Breast epithelium (tissue), 4 donors: ENCODE measurements around the gene HYDIN. TPM values are rescaled to one million over a fixed set of nuclear protein-coding genes. Genes with fewer than 3 reads are reported as not detected.

Source experiments
- DNase-seq, 2 donors: peaks; one replicate each; pipeline ENCODE4 v3.0.0-alpha.2; 2019; ENCODE audit warnings: low spot score in 2 of 2
- H3K27ac ChIP-seq, 2 donors: fragments of 200-600 bp; sonication (generic) in 1 of 2; one replicate each; pipeline ENCODE4 v1.5.1; 2016 to 2019; ENCODE audit warnings: mild to moderate bottlenecking in 1 of 2
- H3K27me3 ChIP-seq, 2 donors: fragments of 200-600 bp; sonication (generic) in 1 of 2; one replicate each; pipeline versions ENCODE4 v1.5.1 to v1.6.0; 2017 to 2019; ENCODE audit warnings: control low read depth in 1 of 2, mild to moderate bottlenecking in 1 of 2
- H3K36me3 ChIP-seq: fragments of 200-600 bp; one replicate; pipeline ENCODE4 v1.5.1; 2019
- H3K4me1 ChIP-seq, 2 donors: fragments of 200-600 bp; sonication (generic); one replicate each; pipeline ENCODE4 v1.5.1; 2016 to 2019; ENCODE audit warnings: control low read depth in 1 of 2
- H3K4me3 ChIP-seq, 3 donors: fragments of 200-600 bp; sonication (generic); 1 replicate in 2 of 3; 2 replicates in 1 of 3; pipeline ENCODE4 v1.5.1; 2016 to 2019; ENCODE audit warnings: mild to moderate bottlenecking in 3 of 3, moderate library complexity in 2 of 3
- H3K9me3 ChIP-seq, 2 donors: fragments of 200-600 bp; sonication (generic) in 1 of 2; one replicate each; pipeline ENCODE4 v1.5.1; 2016 to 2019; ENCODE audit warnings: control low read depth in 1 of 2
- CTCF ChIP-seq, 3 donors: fragments of 450-650 bp; IDR thresholded peaks; one replicate each; pipeline ENCODE4 v1.5.1; 2016 to 2017; ENCODE audit warnings: antibody characterized with exemption in 3 of 3, mild to moderate bottlenecking in 3 of 3, moderate library complexity in 3 of 3
- POLR2A ChIP-seq: fragments of 450-650 bp; IDR thresholded peaks from one replicate; pipeline ENCODE4 v1.6.1; 2016; ENCODE audit warnings: antibody characterized with exemption, mild to moderate bottlenecking, moderate library complexity
- POLR2AphosphoS5 ChIP-seq, 3 donors: sonication (generic); formaldehyde crosslinking; IDR thresholded peaks; one replicate each; pipeline ENCODE4 v1.6.1; 2017; ENCODE audit warnings: antibody characterized with exemption in 3 of 3
- intact Hi-C: fragments of 100-400 bp; cut with DNase I; formaldehyde crosslinking; loops from one replicate; pipeline ENCODE4 v1.15.1; 2023; ENCODE audit warnings: low total_unique reads
- total RNA-seq, 3 donors: library from RNA; depleted of rRNA; stranded (reverse); fragments of >200 nt; gene quantifications; one replicate each; pipeline ENCODE4 v1.1.0, GENCODE V29; 2016

Gene HYDIN
- total RNA-seq, 3 donors from 2014 or later = 0.96 to 9.4 (median 4.9) TPM

GRCh38 chr16:71214746-71215381 lies 15.7 kb downstream of the HYDIN start:
- no peaks in the 10 kb centered on the region for H3K9me3 ChIP-seq
- no peak for TF ChIP-seq CTCF (IDR thresholded peaks at IDR 0.05)
- TF ChIP-seq POLR2A = no peak
- TF ChIP-seq POLR2AphosphoS5 (IDR thresholded peaks at IDR 0.05) = no peak
- no peaks in the 10 kb centered on the region for H3K36me3 ChIP-seq
- no peaks in the 10 kb centered on the region for H3K4me1 ChIP-seq
- no peak for DNase-seq
- H3K27ac ChIP-seq = no peak overlapping the region
- H3K27me3 ChIP-seq = no peaks in the 10 kb centered on the region
- intact Hi-C loops = no loop called here
- no peak overlapping the region for H3K4me3 ChIP-seq

- no peaks in the 10 kb centered on the region for H3K27me3 ChIP-seq
- no peak for TF ChIP-seq POLR2A
- no peak for TF ChIP-seq POLR2AphosphoS5 (IDR thresholded peaks at IDR 0.05)
- TF ChIP-seq CTCF (IDR thresholded peaks at IDR 0.05) = no peak
- no peaks in the 10 kb centered on the region for H3K9me3 ChIP-seq
- no peak for DNase-seq
- intact Hi-C loops = no loop called here
- H3K4me3 ChIP-seq = no peak overlapping the region
- no peaks in the 10 kb centered on the region for H3K36me3 ChIP-seq
- no peak overlapping the region for H3K27ac ChIP-seq
- H3K4me1 ChIP-seq = no peaks in the 10 kb centered on the region
These were observed 24.9 kb downstream of the HYDIN start for GRCh38 chr16:71205482-71206131.

GRCh38 chr16:71203631-71204030 lies 26.9 kb downstream of the HYDIN start:
- intact Hi-C loops = no loop called here
- H3K4me3 ChIP-seq = no peak overlapping the region
- no peaks in the 10 kb centered on the region for H3K36me3 ChIP-seq
- H3K27me3 ChIP-seq = no peaks in the 10 kb centered on the region
- H3K27ac ChIP-seq = no peak overlapping the region
- no peak for DNase-seq
- peaks cover 0 to 7% of the 10 kb centered on the region in 2 donors for H3K9me3 ChIP-seq
- TF ChIP-seq CTCF (IDR thresholded peaks at IDR 0.05) = no peak
- no peak for TF ChIP-seq POLR2A
- no peak for TF ChIP-seq POLR2AphosphoS5 (IDR thresholded peaks at IDR 0.05)
- H3K4me1 ChIP-seq = no peaks in the 10 kb centered on the region

- Histone ChIP-seq H3K27me3 (no peaks in the 10 kb centered on the region), H3K4me3 (no peak overlapping the region), H3K27ac (no peak overlapping the region), H3K4me1 (no peaks in the 10 kb centered on the region), H3K36me3 (no peaks in the 10 kb centered on the region), H3K9me3 (peaks cover 0 to 12% of the 10 kb centered on the region in 2 donors)
- TF ChIP-seq CTCF (IDR thresholded peaks at IDR 0.05) = no peak
- no peak for TF ChIP-seq POLR2A
- no peak for TF ChIP-seq POLR2AphosphoS5 (IDR thresholded peaks at IDR 0.05)
- intact Hi-C loops = no loop called here
- DNase-seq = no peak
These were observed 29.0 kb downstream of the HYDIN start for GRCh38 chr16:71201556-71201955.

- Histone ChIP-seq H3K4me1 (no peaks in the 10 kb centered on the region), H3K9me3 (peaks cover 0 to 12% of the 10 kb centered on the region in 2 donors), H3K27ac (no peak overlapping the region), H3K4me3 (no peak overlapping the region), H3K36me3 (no peaks in the 10 kb centered on the region), H3K27me3 (no peaks in the 10 kb centered on the region)
- no peak for TF ChIP-seq POLR2A
- TF ChIP-seq POLR2AphosphoS5 (IDR thresholded peaks at IDR 0.05) = no peak
- no peak for TF ChIP-seq CTCF (IDR thresholded peaks at IDR 0.05)
- no peak for DNase-seq
- intact Hi-C loops = no loop called here
These were observed 29.5 kb downstream of the HYDIN start for GRCh38 chr16:71201054-71201453.
